Glutamatergic neuron (in vitro differentiated cells): ENCODE data around the gene FRMD3. TPM values are rescaled to one million over a fixed set of nuclear protein-coding genes. Genes with fewer than 3 reads are reported as not detected.

ENCODE experiments used
- DNase-seq: peaks from one replicate; pipeline ENCODE4 v3.0.0; 2022
- H3K27ac Mint-ChIP-seq: one replicate; pipeline ENCODE4 v1.8.0; 2020; ENCODE audit warnings: mild to moderate bottlenecking, mixed read lengths, inconsistent platforms; ENCODE audit not compliant: unreplicated experiment
- H3K27me3 Mint-ChIP-seq: one replicate; pipeline ENCODE4 v1.8.0; 2020; ENCODE audit warnings: mild to moderate bottlenecking, moderate library complexity, mixed read lengths, inconsistent platforms; ENCODE audit not compliant: unreplicated experiment
- H3K36me3 Mint-ChIP-seq: one replicate; pipeline ENCODE4 v1.8.0; 2020; ENCODE audit warnings: mild to moderate bottlenecking, mixed read lengths, inconsistent platforms; ENCODE audit not compliant: unreplicated experiment
- H3K4me1 Mint-ChIP-seq: one replicate; pipeline ENCODE4 v1.8.0; 2020; ENCODE audit warnings: mild to moderate bottlenecking, low read depth, mixed read lengths, inconsistent platforms; ENCODE audit not compliant: unreplicated experiment
- H3K4me3 Mint-ChIP-seq: one replicate; pipeline ENCODE4 v1.8.0; 2020; ENCODE audit warnings: mild to moderate bottlenecking, mixed read lengths, inconsistent platforms; ENCODE audit not compliant: unreplicated experiment
- H3K9me3 Mint-ChIP-seq: one replicate; pipeline ENCODE4 v1.8.0; 2020; ENCODE audit warnings: mild to moderate bottlenecking, moderate library complexity, mixed read lengths, inconsistent platforms; ENCODE audit not compliant: unreplicated experiment
- total RNA-seq: library from RNA; stranded (reverse); fragmentation: NEBNext Ultra II Directional; extraction: Animal tissue kit (Norgen Biotek cat#: 25700); gene quantifications from one replicate; pipeline ENCODE4 v1.2.1, GENCODE V29; 2021; ENCODE audit not compliant: unreplicated experiment
- TF ChIP-seq, protein P1 (sequence below): fragments of 200-600 bp; sonication (generic); IDR thresholded peaks from one replicate; pipeline ENCODE4 v1.5.0; 2021; ENCODE audit not compliant: partially characterized antibody, unreplicated experiment

The FRMD3 gene
- total RNA-seq, 1 donor from 2014 or later = 20.7 TPM

DNA sequence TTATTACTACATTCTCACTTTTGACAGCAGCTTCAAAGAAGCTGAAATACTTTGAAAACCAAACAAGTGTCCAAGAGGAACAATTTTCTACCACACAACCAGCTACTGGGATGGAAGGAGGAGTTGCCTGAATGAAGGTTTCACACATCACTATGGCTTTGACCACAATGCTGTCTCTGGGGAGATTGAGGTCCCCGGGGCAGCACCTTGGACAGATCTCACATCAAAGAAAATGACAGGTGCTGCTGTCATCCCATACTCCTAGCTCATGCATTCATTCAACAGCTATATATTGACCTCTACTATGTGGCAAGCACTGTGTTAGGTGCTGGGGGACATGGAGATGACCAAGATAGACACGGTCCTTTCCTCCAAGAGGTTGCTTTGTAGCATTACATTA, 242.1 kb downstream of the FRMD3 start:
- Mint-ChIP-seq H3K36me3 (peaks cover 11% of the 10 kb centered on the region), H3K4me3 (no peak overlapping the region), H3K27ac (no peak overlapping the region), H3K27me3 (peaks cover 2% of the 10 kb centered on the region), H3K9me3 (no peaks in the 10 kb centered on the region), H3K4me1 (peaks cover 3% of the 10 kb centered on the region)
- DNase-seq = no peak
- TF ChIP-seq, protein P1, sequence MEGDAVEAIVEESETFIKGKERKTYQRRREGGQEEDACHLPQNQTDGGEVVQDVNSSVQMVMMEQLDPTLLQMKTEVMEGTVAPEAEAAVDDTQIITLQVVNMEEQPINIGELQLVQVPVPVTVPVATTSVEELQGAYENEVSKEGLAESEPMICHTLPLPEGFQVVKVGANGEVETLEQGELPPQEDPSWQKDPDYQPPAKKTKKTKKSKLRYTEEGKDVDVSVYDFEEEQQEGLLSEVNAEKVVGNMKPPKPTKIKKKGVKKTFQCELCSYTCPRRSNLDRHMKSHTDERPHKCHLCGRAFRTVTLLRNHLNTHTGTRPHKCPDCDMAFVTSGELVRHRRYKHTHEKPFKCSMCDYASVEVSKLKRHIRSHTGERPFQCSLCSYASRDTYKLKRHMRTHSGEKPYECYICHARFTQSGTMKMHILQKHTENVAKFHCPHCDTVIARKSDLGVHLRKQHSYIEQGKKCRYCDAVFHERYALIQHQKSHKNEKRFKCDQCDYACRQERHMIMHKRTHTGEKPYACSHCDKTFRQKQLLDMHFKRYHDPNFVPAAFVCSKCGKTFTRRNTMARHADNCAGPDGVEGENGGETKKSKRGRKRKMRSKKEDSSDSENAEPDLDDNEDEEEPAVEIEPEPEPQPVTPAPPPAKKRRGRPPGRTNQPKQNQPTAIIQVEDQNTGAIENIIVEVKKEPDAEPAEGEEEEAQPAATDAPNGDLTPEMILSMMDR = no peak

DNA sequence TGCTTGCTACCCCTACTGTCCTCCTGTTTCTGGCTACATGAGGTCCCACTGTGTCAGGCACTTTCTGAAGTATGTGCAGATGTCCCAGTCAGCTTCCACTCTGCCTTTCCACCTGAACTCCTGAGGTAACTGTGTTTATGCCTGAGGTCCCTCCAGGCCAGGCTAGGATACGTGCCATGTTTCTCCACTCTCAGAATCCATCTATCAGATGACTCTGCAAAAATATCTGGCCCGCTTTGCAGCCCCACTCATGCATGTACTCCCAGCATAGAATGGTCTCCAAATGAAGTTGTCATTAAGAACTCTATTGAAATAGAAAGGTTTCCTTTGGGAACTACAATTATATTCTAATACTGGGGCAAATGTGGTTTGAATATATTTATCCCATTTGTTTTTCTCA, 243.4 kb downstream of the FRMD3 start:
- TF ChIP-seq, protein P1 = no peak
- no peak for DNase-seq
- Mint-ChIP-seq H3K27ac (no peak overlapping the region), H3K9me3 (no peaks in the 10 kb centered on the region), H3K4me3 (no peak overlapping the region), H3K36me3 (peaks cover 11% of the 10 kb centered on the region), H3K4me1 (peaks cover 3% of the 10 kb centered on the region), H3K27me3 (no peaks in the 10 kb centered on the region)

DNA sequence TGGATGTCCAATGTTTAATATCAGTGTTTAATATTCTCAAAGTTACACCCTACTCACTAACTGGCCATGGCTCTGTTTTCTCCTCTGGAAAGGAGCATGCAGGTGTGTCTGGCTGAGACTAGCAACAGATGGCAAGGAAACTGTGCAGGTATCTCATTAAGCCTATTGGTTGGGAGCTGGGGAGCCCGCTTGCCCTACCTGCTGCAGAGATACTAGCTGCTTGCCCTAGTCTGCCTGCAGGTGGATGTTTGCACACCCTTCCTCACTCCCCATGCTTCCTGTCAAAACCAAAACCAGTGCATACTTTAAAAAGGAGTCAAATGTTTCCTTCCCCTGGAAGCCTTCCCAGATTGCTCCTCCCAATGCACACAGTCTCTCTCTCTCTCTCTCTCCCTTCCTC, 247.0 kb downstream of the FRMD3 start:
- Mint-ChIP-seq H3K4me3 (no peak overlapping the region), H3K27ac (no peak overlapping the region), H3K4me1 (no peaks in the 10 kb centered on the region), H3K36me3 (peaks cover 6% of the 10 kb centered on the region), H3K9me3 (peaks cover 3% of the 10 kb centered on the region), H3K27me3 (peaks cover 3% of the 10 kb centered on the region)
- no peak for DNase-seq
- TF ChIP-seq, protein P1 = no peak

DNA sequence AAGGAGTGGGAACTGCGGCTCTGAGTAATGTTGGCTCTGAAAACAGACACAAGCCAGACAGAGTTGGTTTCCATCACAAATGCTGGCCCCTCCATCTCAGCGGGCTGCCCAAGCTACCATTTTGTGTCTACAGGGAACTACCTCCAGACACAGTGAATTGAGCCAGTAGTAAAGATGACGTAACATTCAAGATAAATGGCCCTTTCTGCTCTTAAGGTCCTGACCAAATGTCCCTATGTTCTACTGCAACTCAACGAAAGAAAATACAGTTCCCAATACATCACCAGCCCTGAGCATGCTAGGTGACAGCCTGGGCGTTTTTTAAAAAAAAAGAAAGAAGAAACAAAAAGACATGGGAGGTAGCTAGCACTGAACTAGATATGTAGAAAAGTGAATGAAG, 247.5 kb downstream of the FRMD3 start:
- H3K4me1 Mint-ChIP-seq = no peaks in the 10 kb centered on the region
- peaks cover 6% of the 10 kb centered on the region for H3K36me3 Mint-ChIP-seq
- H3K9me3 Mint-ChIP-seq = peaks cover 3% of the 10 kb centered on the region
- DNase-seq = no peak
- TF ChIP-seq, protein P1 = no peak
- peaks cover 3% of the 10 kb centered on the region for H3K27me3 Mint-ChIP-seq
- H3K4me3 Mint-ChIP-seq = no peak overlapping the region
- H3K27ac Mint-ChIP-seq = no peak overlapping the region

DNA sequence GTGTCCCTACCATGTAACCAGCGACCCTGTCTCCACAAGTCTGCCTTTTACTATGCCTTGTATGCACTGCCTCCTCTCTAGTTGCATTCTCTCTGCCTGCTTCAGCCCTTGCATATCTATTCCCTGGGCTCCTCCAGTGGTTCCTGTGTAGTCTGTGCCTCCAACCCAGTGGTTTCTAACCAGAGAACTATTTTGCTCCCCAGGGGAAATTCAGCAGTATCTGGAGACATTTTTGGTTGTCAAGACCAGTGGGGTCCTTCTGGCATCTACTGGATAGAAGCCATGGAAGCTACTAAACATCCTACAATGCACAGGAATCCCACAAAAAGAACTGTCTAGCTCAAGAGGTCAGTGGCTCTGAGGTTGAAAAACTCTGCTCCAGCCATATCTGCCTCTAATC, 251.2 kb downstream of the FRMD3 start:
- Mint-ChIP-seq H3K4me3 (no peak overlapping the region), H3K27ac (no peak overlapping the region), H3K27me3 (peaks cover 3% of the 10 kb centered on the region), H3K36me3 (peaks cover 10% of the 10 kb centered on the region), H3K9me3 (peaks cover 3% of the 10 kb centered on the region), H3K4me1 (no peaks in the 10 kb centered on the region)
- DNase-seq = no peak
- TF ChIP-seq, protein P1 = no peak
